HepG2 (cell line): ENCODE results near the gene BCORL1. TPM values are rescaled to one million over a fixed set of nuclear protein-coding genes. Genes with fewer than 3 reads are reported as not detected.

Experiments used
- ATAC-seq: fragments of 200-7000 bp; cut with Tn5 transposase; 3 replicates; pipeline ENCODE4 v1.9.1; 2020; ENCODE audit warnings: mild to moderate bottlenecking, moderate library complexity
- BruUV-seq: library from RNA; stranded (reverse); fragments of 400-500 nt; replicated peaks from 2 replicates; lab custom pipeline; 2021; lab: Mats Ljungman, UMichigan
- CTCF ChIA-PET: fragments of 300-600 bp; formaldehyde crosslinking; extraction: SDS; loops from one replicate; lab custom pipeline; 2021; ENCODE audit warnings: low total read pairs, inconsistent platforms, low intra/inter-chr PET ratio; lab: Yijun Ruan, JAX
- POLR2A ChIA-PET: fragments of 350-600 bp; sonication (Branson Sonifier 250); formaldehyde crosslinking; loops from one replicate; lab custom pipeline; 2020; ENCODE audit warnings: antibody characterized with exemption, inconsistent platforms; lab: Yijun Ruan, JAX
- DNase-seq: peaks from one replicate; pipeline ENCODE4 v3.0.0-alpha.2; 2015; ENCODE audit warnings: low spot score
- FAIRE-seq: peaks from 3 replicates; lab custom pipeline; 2011; peaks lifted over from hg19 to GRCh38; lab: Jason Lieb, UNC
- H2AFZ ChIP-seq: one replicate; pipeline ENCODE4 v1.6.1; 2011; ENCODE audit warnings: low read length, inconsistent platforms
- H3K27ac ChIP-seq: fragments of 300-600 bp; 3 replicates; pipeline ENCODE4 v1.8.0; 2011; ENCODE audit warnings: mixed run types, mild to moderate bottlenecking, mixed read lengths, low read length, inconsistent platforms; ENCODE audit not compliant: insufficient read depth; ENCODE audit errors: extremely low read length
- H3K27me3 ChIP-seq, 2 experiments: fragments of 200-600 bp in 1 of 2; 2 replicates in 1 of 2; 3 replicates in 1 of 2; pipeline versions ENCODE4 v1.6.0 to v1.8.0; 2011; ENCODE audit warnings: low read length in 2 of 2, mild to moderate bottlenecking in 2 of 2, moderate library complexity in 2 of 2, inconsistent platforms in 1 of 2; ENCODE audit not compliant: insufficient read depth in 2 of 2, control insufficient read depth in 1 of 2
- H3K36me3 ChIP-seq, 2 experiments: fragments of 200-600 bp in 1 of 2; replicated peaks in 1 of 2; 2 replicates in 1 of 2; 3 replicates in 1 of 2; pipeline versions ENCODE4 v1.5.1 to v1.8.0; 2011; ENCODE audit warnings: low read length in 2 of 2, inconsistent platforms in 1 of 2; ENCODE audit not compliant: insufficient read depth in 2 of 2, control insufficient read depth in 1 of 2
- H3K4me1 ChIP-seq: 2 replicates; pipeline ENCODE4 v1.5.1; 2012; ENCODE audit warnings: low read length, inconsistent platforms; ENCODE audit not compliant: insufficient read depth
- H3K4me2 ChIP-seq: 2 replicates; pipeline ENCODE4 v1.6.0; 2011; ENCODE audit warnings: low read depth, low read length, inconsistent platforms
- H3K4me3 ChIP-seq, 3 experiments: fragments of 200-600 bp in 1 of 3; sonication (generic), shearing (Covaris generic) in 1 of 3; replicated peaks in 1 of 3; 2 replicates each; pipeline ENCODE4 v1.5.1; 2011 to 2016; ENCODE audit warnings: low read length in 3 of 3, inconsistent platforms in 2 of 3, low read depth in 2 of 3, mild to moderate bottlenecking in 2 of 3, control low read depth in 1 of 3, mixed read lengths in 1 of 3; ENCODE audit not compliant: insufficient read depth in 1 of 3
- H3K79me2 ChIP-seq: one replicate; pipeline ENCODE4 v1.6.1; 2011; ENCODE audit warnings: low read length, inconsistent platforms; ENCODE audit not compliant: insufficient read depth
- H3K9ac ChIP-seq: 2 replicates; pipeline ENCODE4 v1.6.0; 2011; ENCODE audit warnings: mild to moderate bottlenecking, low read depth, low read length, inconsistent platforms; ENCODE audit not compliant: insufficient read depth
- H3K9me3 ChIP-seq: 2 replicates; pipeline ENCODE4 v1.5.1; 2012; ENCODE audit warnings: mild to moderate bottlenecking, low read length
- H4K20me1 ChIP-seq: 2 replicates; pipeline ENCODE4 v1.6.0; 2011; ENCODE audit warnings: inconsistent platforms, mild to moderate bottlenecking, low read length, moderate library complexity; ENCODE audit not compliant: insufficient read depth
- BHLHE40 ChIP-seq: IDR thresholded peaks from 2 replicates; pipeline ENCODE4 v1.6.1; 2011; ENCODE audit warnings: low read length, improper control_type of control experiment
- CHD4 ChIP-seq: fragments of 200-600 bp; sonication (generic); IDR thresholded peaks from 2 replicates; pipeline ENCODE4 v1.7.0; 2017; ENCODE audit warnings: mild to moderate bottlenecking, low read length, borderline replicate concordance
- HNF4A ChIP-seq: sonication (generic); formaldehyde crosslinking; IDR thresholded peaks from 2 replicates; pipeline ENCODE4 v1.4.0; 2020; ENCODE audit warnings: missing genetic modification reagents
- HOXA9 ChIP-seq: sonication (generic); formaldehyde crosslinking; IDR thresholded peaks from 2 replicates; pipeline ENCODE4 v1.8.1; 2022; ENCODE audit warnings: missing genetic modification reagents, mild to moderate bottlenecking, moderate library complexity, borderline replicate concordance
- SNRNP70 ChIP-seq: fragments of 200-400 bp; formaldehyde crosslinking; IDR thresholded peaks from 2 replicates; pipeline ENCODE4 v1.6.1; 2017; ENCODE audit warnings: mild to moderate bottlenecking, low read depth, low read length, moderate library complexity
- THRA ChIP-seq: sonication (generic); formaldehyde crosslinking; IDR thresholded peaks from 2 replicates; pipeline ENCODE4 v1.4.0; 2020; ENCODE audit warnings: missing genetic modification reagents, borderline replicate concordance
- ZNF276 ChIP-seq: sonication (generic); formaldehyde crosslinking; IDR thresholded peaks from 2 replicates; pipeline ENCODE4 v1.4.0; 2020; ENCODE audit warnings: mild to moderate bottlenecking, low read depth, missing genetic modification reagents
- WGBS: methylation state at CpG from one replicate; pipeline ENCODE4 v1.1.6; 2017; ENCODE audit warnings: low lambda C conversion rate; 5-methylcytosine and 5-hydroxymethylcytosine counted together
- in situ Hi-C: cut with HindIII; loops from 2 replicates; pipeline ENCODE4 v1.10.0; 2017; ENCODE audit warnings: low pct_unique_long_range_greater_than_20kb; ENCODE audit not compliant: extremely low pct_ligation_motif_present
- intact Hi-C: fragments of 100-400 bp; cut with micrococcal nuclease; formaldehyde crosslinking; loops from one replicate; pipeline ENCODE4 v1.10.0; 2022; ENCODE audit not compliant: unreplicated experiment
- polyA plus RNA-seq, 8 experiments: library from polyadenylated mRNA; depleted of rRNA in 3 of 8; stranded (reverse) in 7 of 8; unstranded in 1 of 8; fragments of >200 nt; fragmentation: Illumina TruSeq in 4 of 8; extraction: Trizol in 4 of 8; gene quantifications; 2 replicates each; pipeline versions ENCODE4 v1.2.1 to v1.2.3, GENCODE V29; 2011 to 2016; ENCODE audit warnings: low read depth in 4 of 8, missing spikeins in 1 of 8, mixed read lengths in 1 of 8; ENCODE audit not compliant: insufficient read depth in 1 of 8
- total RNA-seq, 5 experiments: library from RNA; depleted of rRNA; stranded (reverse); fragments of >200 nt; fragmentation: Illumina TruSeq; extraction: Trizol; gene quantifications; 2 replicates each; pipeline ENCODE4 v1.2.3, GENCODE V29; 2016; ENCODE audit warnings: low read depth in 1 of 5

BCORL1 gene
- total and polyA plus RNA-seq, 2 of the 13 experiments (the other 11 are each of a cell fraction or from before 2014, with no cell fraction given): 0.67 to 1.4 TPM

GRCh38 chrX:130032552-130032951 is 50.1 kb downstream of the BCORL1 start (continued):
- TF ChIP-seq ZNF276: no peak

GRCh38 chrX:130034178-130034577 is 51.7 kb downstream of the BCORL1 start:
- FAIRE-seq: no peak
- TF ChIP-seq HNF4A (CRISPR knock-in tag) (0 out of 2 replicates have a peak, but pooled peaks have one; percentile 13), BHLHE40 (no peak), CHD4 (no peak), THRA (CRISPR knock-in tag) (0 out of 2 replicates have a peak, but pooled peaks have one; percentile 15), SNRNP70 (no peak), HOXA9 (CRISPR knock-in tag) (no peak)
- Histone ChIP-seq H3K27me3 (no peaks in the 10 kb centered on the region), H3K4me2 (no peak overlapping the region), H3K36me3 (peaks cover 6 to 8% of the 10 kb centered on the region in 2 experiments; a peak in 3 of 5 replicates), H3K79me2 (no peaks in the 10 kb centered on the region), H3K4me1 (no peaks in the 10 kb centered on the region), H2AFZ (no peak overlapping the region), H3K9ac (no peak overlapping the region), H3K9me3 (no peaks in the 10 kb centered on the region), H4K20me1 (no peaks in the 10 kb centered on the region), H3K4me3 (no peak overlapping the region), H3K27ac (no peak overlapping the region)
- in situ Hi-C loops: no loop called here
- no CpG with 5 or more reads among the region's 7 CpGs for WGBS
- intact Hi-C loops: no loop called here
- CTCF ChIA-PET: no interaction called here
- BruUV-seq: no TSS peak
- no peak for DNase-seq
- POLR2A ChIA-PET: no interaction called here
- peak; percentile 53; the same call in 2 of the 3 replicates for ATAC-seq
